ENCODE measurements around the gene MMP23B.
A peak's percentile ranks its signal among the peaks of the same experiment; 100 is the strongest.
"Not testable (repeated sequence)": the region's sequence is repeated elsewhere in the genome, so short reads cannot be mapped to it uniquely, and the experiment has no call there.

MMP23B gene

DNA sequence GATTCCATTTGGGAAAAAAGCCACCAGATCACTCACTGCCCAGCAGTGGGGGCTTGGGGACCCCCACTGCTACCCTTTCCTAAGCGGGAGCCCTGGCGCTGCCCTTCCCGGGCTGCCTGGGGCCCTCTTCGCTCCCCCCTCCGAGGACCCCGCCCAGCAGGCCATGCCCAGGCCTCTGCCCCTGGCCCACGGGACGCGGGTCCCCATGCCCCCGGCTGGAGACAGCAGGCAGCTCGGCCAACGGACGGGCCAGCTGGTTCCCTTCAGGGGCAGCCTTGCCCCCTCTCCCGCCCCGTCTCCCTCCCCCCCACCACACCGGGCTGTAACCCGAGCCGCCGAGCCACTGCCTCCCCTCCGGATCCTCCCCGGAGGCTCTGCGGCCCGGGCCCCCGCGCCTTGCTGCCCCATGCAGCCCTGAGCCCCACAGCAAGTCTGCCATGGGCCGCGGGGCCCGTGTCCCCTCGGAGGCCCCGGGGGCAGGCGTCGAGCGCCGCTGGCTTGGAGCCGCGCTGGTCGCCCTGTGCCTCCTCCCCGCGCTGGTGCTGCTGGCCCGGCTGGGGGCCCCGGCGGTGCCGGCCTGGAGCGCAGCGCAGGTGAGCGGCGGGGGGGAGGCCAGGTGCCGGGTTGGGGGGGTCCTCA is at the start of gene MMP23B:
Gene MMP23B, plus strand, starts transcription at position 392 of the 639 bp plus-strand sequence. Its CDS starts 46 bp downstream, at position 438.
- H3K9ac ChIP-seq (ENCODE audit: low read depth, low read length): no peak within 1 kb of the TSS
- peaks cover 3% of the 10 kb centered on the region for H3K36me3 ChIP-seq (ENCODE audit: control insufficient read depth, insufficient read depth, low read length)
- H3K27me3 ChIP-seq (ENCODE audit: control insufficient read depth, insufficient read depth, low read length): peaks cover 3% of the 10 kb centered on the region
- no peaks in the 10 kb centered on the region for H3K9me3 ChIP-seq (ENCODE audit: control insufficient read depth, insufficient read depth, low read length)
- H3K4me3 ChIP-seq (ENCODE audit: low read depth, low read length): peak within 1 kb of the TSS; percentile 49
- no peaks in the 10 kb centered on the region for H3K4me1 ChIP-seq (ENCODE audit: control insufficient read depth, insufficient read depth, low read length)

DNA sequence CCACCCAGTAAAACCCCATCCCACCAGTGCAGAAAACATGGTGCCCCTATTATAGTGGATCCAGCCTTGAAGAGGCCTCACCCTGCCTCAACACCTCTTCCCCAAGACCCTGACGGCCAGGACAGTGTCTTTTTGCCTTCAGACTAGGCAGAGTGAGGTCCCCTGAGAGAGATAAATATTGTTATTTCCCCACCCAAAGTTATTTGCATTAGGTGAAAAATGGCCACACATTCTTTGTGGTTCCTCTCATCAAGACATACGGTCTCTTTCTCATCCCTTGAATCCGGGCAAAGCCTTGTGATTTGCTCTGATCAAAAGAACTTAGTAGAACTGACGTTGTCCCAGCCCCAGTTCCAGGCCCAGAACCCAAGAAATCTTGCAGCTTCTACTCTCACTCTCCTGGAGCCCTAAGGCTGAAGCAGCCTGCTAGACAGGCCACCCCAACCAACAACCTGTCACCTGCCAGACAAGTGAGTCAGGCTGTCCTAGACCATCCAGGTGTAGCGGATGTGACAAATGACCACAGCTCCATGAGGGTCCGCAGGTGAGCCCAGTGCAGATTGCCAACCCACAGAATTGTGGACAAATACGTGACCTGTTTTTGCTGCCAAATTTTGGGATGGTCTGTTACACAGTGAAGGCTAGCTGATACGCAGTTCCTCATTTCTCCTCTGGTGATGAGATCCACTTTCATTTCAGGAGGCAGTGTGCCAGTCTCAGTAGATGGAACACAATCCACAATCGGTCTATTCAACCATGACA is 49.2 kb upstream of the MMP23B start:
- H3K9ac ChIP-seq (ENCODE audit: low read depth, low read length): no peak overlapping the region
- H3K36me3 ChIP-seq (ENCODE audit: control insufficient read depth, insufficient read depth, low read length): no peaks in the 10 kb centered on the region
- H3K4me3 ChIP-seq (ENCODE audit: low read depth, low read length): no peak overlapping the region
- H3K4me1 ChIP-seq (ENCODE audit: control insufficient read depth, insufficient read depth, low read length): no peaks in the 10 kb centered on the region
- no peaks in the 10 kb centered on the region for H3K9me3 ChIP-seq (ENCODE audit: control insufficient read depth, insufficient read depth, low read length)
- peaks cover 2% of the 10 kb centered on the region for H3K27me3 ChIP-seq (ENCODE audit: control insufficient read depth, insufficient read depth, low read length)

GRCh38 chr1:1583347-1584010 is 48.5 kb upstream of the MMP23B start:
- Histone ChIP-seq H3K4me1 (ENCODE audit: control insufficient read depth, insufficient read depth, low read length) (no peaks in the 10 kb centered on the region), H3K36me3 (ENCODE audit: control insufficient read depth, insufficient read depth, low read length) (no peaks in the 10 kb centered on the region), H3K27me3 (ENCODE audit: control insufficient read depth, insufficient read depth, low read length) (peaks cover 2% of the 10 kb centered on the region), H3K9ac (ENCODE audit: low read depth, low read length) (no peak overlapping the region), H3K9me3 (ENCODE audit: control insufficient read depth, insufficient read depth, low read length) (no peaks in the 10 kb centered on the region), H3K4me3 (ENCODE audit: low read depth, low read length) (no peak overlapping the region)

DNA sequence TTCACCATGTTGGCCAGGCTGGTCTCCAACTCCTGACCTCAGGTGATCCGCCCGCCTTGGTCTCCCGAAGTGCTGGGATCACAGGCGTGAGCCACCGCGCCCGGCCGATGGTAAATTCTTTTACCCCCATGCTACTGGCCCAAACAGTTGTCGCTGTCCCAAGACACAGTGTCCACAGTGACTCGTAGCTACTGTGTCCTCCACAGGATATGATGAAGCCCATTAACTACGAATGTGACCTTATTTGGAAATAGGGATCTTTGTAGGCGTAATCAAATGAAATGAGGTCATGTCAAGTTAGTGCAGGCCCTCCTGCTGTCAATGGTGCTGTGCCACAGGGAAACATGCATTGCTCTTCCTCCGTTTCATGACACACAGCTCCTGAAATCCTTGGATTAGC is 40.5 kb upstream of the MMP23B start:
- Histone ChIP-seq H3K9me3 (ENCODE audit: control insufficient read depth, insufficient read depth, low read length) (no peaks in the 10 kb centered on the region), H3K27me3 (ENCODE audit: control insufficient read depth, insufficient read depth, low read length) (peaks cover 16% of the 10 kb centered on the region), H3K36me3 (ENCODE audit: control insufficient read depth, insufficient read depth, low read length) (no peaks in the 10 kb centered on the region), H3K4me1 (ENCODE audit: control insufficient read depth, insufficient read depth, low read length) (no peaks in the 10 kb centered on the region), H3K9ac (ENCODE audit: low read depth, low read length) (no peak overlapping the region), H3K4me3 (ENCODE audit: low read depth, low read length) (no peak overlapping the region)

DNA sequence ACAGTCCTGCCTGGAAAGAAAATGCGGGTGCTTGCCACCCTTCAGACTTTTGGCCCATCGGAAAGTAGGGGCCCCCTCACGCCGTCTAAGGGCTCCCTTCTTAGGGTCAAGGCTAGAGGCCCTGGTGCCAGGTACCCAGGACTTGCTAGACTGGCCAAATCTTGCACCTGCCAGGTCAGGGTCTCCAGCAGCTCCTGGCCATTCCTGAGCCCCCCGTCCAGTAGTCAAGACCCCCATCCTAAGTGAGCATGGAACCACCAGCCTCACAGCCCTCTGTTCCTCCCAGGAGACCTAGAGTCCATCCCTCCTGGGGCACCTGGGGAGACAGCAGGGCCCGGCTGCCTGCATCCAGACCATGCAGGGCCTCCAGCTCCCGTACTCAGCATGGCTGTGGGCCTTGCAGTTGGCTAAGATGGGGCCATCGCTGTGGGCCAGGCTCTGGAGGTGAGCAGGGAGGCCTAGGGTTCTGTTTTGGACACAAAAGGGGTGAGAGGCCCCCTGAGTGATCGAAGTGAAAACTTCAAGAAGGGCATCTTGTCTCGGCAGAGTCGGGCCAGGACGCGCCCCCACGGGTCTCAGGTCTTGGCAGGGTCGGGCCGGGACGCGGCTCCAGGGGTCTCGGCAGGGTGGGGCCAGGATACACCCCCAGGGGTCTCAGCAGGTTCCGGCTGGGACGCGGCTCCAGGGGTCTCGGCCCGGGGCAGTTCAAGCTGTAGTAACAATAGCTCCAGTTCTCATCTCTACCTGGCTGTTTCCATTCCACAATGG is 38.0 kb upstream of the MMP23B start:
- H3K9me3 ChIP-seq (ENCODE audit: control insufficient read depth, insufficient read depth, low read length): no peaks in the 10 kb centered on the region
- peaks cover 28% of the 10 kb centered on the region for H3K27me3 ChIP-seq (ENCODE audit: control insufficient read depth, insufficient read depth, low read length)
- peaks cover 3% of the 10 kb centered on the region for H3K4me1 ChIP-seq (ENCODE audit: control insufficient read depth, insufficient read depth, low read length)
- H3K4me3 ChIP-seq (ENCODE audit: low read depth, low read length): no peak overlapping the region
- no peak overlapping the region for H3K9ac ChIP-seq (ENCODE audit: low read depth, low read length)
- no peaks in the 10 kb centered on the region for H3K36me3 ChIP-seq (ENCODE audit: control insufficient read depth, insufficient read depth, low read length)

- H3K27me3 ChIP-seq (ENCODE audit: control insufficient read depth, insufficient read depth, low read length): peaks cover 28% of the 10 kb centered on the region
- no peak overlapping the region for H3K9ac ChIP-seq (ENCODE audit: low read depth, low read length)
- H3K36me3 ChIP-seq (ENCODE audit: control insufficient read depth, insufficient read depth, low read length): no peaks in the 10 kb centered on the region
- no peak overlapping the region for H3K4me3 ChIP-seq (ENCODE audit: low read depth, low read length)
- H3K9me3 ChIP-seq (ENCODE audit: control insufficient read depth, insufficient read depth, low read length): no peaks in the 10 kb centered on the region
- H3K4me1 ChIP-seq (ENCODE audit: control insufficient read depth, insufficient read depth, low read length): peaks cover 3% of the 10 kb centered on the region
Observed at GRCh38 chr1:1594602-1595260, 37.2 kb upstream of the MMP23B start.

- not testable (repeated sequence) for H3K4me1 ChIP-seq (ENCODE audit: control insufficient read depth, insufficient read depth, low read length); H3K9ac ChIP-seq (ENCODE audit: low read depth, low read length); H3K36me3 ChIP-seq (ENCODE audit: control insufficient read depth, insufficient read depth, low read length); H3K9me3 ChIP-seq (ENCODE audit: control insufficient read depth, insufficient read depth, low read length); H3K4me3 ChIP-seq (ENCODE audit: low read depth, low read length)
- H3K27me3 ChIP-seq (ENCODE audit: control insufficient read depth, insufficient read depth, low read length): peaks cover 28% of the 10 kb centered on the region
Observed at GRCh38 chr1:1595341-1595740, 36.6 kb upstream of the MMP23B start.

GRCh38 chr1:1596493-1597274 is 35.3 kb upstream of the MMP23B start:
- Histone ChIP-seq H3K9ac (ENCODE audit: low read depth, low read length) (peak overlapping the region; percentile 24), H3K36me3 (ENCODE audit: control insufficient read depth, insufficient read depth, low read length) (no peaks in the 10 kb centered on the region), H3K9me3 (ENCODE audit: control insufficient read depth, insufficient read depth, low read length) (no peaks in the 10 kb centered on the region), H3K4me1 (ENCODE audit: control insufficient read depth, insufficient read depth, low read length) (peaks cover 3% of the 10 kb centered on the region), H3K4me3 (ENCODE audit: low read depth, low read length) (no peak overlapping the region), H3K27me3 (ENCODE audit: control insufficient read depth, insufficient read depth, low read length) (peaks cover 38% of the 10 kb centered on the region)

- H3K27me3 ChIP-seq (ENCODE audit: control insufficient read depth, insufficient read depth, low read length): peaks cover 40% of the 10 kb centered on the region
- H3K4me3 ChIP-seq (ENCODE audit: low read depth, low read length): no peak overlapping the region
- peak overlapping the region; percentile 24 for H3K9ac ChIP-seq (ENCODE audit: low read depth, low read length)
- no peaks in the 10 kb centered on the region for H3K9me3 ChIP-seq (ENCODE audit: control insufficient read depth, insufficient read depth, low read length)
- H3K36me3 ChIP-seq (ENCODE audit: control insufficient read depth, insufficient read depth, low read length): no peaks in the 10 kb centered on the region
- peaks cover 3% of the 10 kb centered on the region for H3K4me1 ChIP-seq (ENCODE audit: control insufficient read depth, insufficient read depth, low read length)
Observed at GRCh38 chr1:1597275-1597930, 34.6 kb upstream of the MMP23B start.

DNA sequence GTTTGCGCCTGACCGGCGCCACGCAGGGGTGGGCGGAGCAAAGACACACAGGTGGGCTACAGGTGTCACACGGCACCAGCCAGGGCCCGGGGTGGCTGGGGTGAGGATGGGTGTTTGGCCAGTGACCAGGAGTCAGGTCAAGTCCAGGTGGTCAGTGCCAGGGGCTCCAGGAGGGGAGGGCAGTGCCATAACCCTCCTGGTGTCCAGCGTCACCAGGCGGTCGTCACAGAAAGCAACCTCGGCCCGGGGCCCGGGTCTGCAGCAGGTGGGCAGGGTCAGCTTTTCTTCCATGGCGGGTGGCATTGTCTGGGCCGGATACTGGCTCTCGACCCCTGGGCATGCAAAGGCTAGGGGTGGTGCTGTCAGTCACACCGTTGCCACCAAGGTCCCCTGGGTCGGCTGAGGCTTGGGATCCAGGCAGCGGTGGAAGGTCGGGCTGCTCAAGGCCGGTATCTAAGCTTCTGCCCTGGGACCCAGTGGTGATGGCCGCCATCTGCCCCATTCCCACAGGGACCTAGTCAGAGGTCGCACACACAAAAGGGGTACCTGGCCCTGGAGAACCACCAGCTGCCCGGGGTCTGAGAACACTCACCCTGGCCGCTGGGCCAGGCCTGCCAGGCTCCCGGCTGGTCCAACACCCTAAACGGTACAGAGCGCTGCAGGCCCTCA is 33.8 kb upstream of the MMP23B start:
- Histone ChIP-seq H3K4me1 (ENCODE audit: control insufficient read depth, insufficient read depth, low read length) (peaks cover 3% of the 10 kb centered on the region), H3K4me3 (ENCODE audit: low read depth, low read length) (no peak overlapping the region), H3K27me3 (ENCODE audit: control insufficient read depth, insufficient read depth, low read length) (peaks cover 40% of the 10 kb centered on the region), H3K9me3 (ENCODE audit: control insufficient read depth, insufficient read depth, low read length) (no peaks in the 10 kb centered on the region), H3K9ac (ENCODE audit: low read depth, low read length) (no peak overlapping the region), H3K36me3 (ENCODE audit: control insufficient read depth, insufficient read depth, low read length) (no peaks in the 10 kb centered on the region)

Measured in iPS-15b (cell line).